NCI-H1436 (cell line): Measurements from ENCODE around the gene AOAH.
"Not testable (repeated sequence)": the region's sequence is repeated elsewhere in the genome, so short reads cannot be mapped to it uniquely, and the experiment has no call there.

Experiments
- DNase-seq: peaks from one replicate; lab custom pipeline; 2025; lab: John Stamatoyannopoulos, UW

Gene AOAH

GRCh38 chr7:36506820-36507219, 217.5 kb downstream of the AOAH start:
- no peak for DNase-seq

- DNase-seq: no peak
These were observed 218.0 kb downstream of the AOAH start for GRCh38 chr7:36506130-36506798.

GRCh38 chr7:36504617-36505016, 219.7 kb downstream of the AOAH start:
- not testable (repeated sequence) for DNase-seq

GRCh38 chr7:36504216-36504615, 220.1 kb downstream of the AOAH start:
- DNase-seq: not testable (repeated sequence)

DNA sequence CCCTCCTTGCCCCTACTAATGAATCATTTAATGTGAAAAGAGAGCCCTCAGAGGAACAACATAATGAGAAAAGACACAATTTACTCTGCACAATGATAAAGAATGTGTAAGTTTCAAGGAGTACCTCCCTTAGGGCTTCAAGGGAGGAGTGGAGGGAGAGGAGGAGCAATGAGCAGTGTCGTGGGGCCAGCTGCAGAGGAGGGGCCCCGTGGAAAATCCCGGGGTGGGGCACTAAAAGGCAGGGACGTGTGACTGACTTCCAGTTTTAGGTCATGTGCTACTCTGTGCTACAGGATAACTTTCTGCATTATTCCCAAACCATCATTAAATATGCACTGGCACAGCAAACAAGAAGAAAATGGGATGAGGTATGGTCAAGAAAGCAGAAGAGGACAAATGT, 226.5 kb downstream of the AOAH start:
- no peak for DNase-seq

GRCh38 chr7:36497176-36497575, 227.1 kb downstream of the AOAH start:
- DNase-seq: not testable (repeated sequence)

GRCh38 chr7:36496576-36496975, 227.7 kb downstream of the AOAH start:
- DNase-seq: no peak

DNA sequence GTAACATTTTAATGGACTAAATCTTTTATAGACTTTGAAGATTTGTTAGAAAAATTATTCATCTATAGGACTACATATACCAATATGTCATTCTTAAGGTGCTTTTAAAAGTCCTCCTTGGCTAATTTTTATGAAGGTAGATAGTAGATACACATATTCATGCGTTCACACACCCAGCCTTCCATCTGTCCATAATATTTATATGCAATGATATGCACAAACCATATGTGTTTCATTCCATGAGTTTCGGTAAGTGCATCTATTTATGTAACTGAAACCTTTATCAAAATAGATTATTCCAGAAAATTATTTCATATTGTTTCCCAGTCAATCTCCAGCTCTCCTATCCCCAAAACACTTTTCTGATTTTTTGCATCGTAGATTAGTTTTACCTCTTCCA, 233.0 kb downstream of the AOAH start:
- no peak for DNase-seq

GRCh38 chr7:36490419-36490830, 233.9 kb downstream of the AOAH start:
- no peak for DNase-seq

DNA sequence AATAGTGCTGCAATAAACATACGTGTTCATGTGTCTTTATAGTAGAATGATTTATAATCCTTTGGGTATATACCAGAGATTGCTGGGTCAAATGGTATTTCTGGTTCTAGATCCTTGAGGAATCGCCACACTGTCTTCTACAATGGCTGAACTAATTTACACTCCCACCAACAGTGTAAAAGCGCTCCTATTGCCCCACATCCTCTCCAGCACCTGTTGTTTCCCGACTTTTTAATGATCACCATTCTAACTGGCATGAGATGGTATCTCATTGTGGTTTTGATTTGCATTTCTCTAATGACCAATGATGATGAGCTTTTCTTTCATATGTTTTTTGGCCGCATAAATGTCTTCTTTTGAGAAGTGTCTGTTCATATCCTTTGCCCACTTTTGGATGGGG, 235.6 kb downstream of the AOAH start:
- DNase-seq: not testable (repeated sequence)

- peak; percentile 48 for DNase-seq
These were observed 236.4 kb downstream of the AOAH start for GRCh38 chr7:36487756-36488336.

DNA sequence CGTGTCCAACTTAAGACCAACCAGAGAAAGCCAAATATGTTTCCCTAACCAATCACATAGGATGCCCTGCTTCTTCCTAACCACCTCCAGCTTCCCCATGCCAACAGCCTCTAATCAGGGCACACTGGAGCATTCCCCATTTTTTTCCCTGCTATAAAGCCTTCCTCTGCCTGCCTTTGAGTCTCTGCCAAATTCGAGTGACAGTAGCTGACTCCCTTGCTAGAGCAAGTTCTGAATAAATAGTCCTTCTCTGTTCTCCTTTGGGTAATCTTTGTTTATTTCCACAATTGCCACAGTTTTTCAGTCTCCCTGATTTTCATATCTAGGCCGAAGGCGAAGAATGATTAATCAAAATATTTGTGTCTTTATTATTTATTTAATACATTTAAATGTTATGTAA, 238.0 kb downstream of the AOAH start:
- no peak for DNase-seq

- no peak for DNase-seq
These were observed 240.0 kb downstream of the AOAH start for GRCh38 chr7:36484265-36484664.

DNA sequence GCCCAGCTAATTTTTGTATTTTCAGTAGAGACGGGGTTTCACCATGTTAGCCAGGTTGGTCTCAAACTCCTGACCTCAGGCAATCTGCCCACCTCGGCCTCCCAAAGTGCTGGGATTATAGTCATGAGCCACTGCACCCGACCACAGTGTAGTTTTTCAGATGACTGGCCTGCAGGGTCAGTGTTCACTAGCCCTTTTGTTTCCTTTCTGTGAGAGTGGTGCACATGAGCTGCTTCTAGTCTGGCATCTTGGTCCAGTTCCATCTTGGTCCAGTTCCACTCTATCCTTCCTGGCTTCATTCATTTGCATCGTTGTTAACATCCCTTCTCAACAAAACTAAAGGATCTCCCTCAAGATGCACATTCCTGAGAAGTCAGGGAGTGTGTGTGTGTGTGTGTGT, 240.4 kb downstream of the AOAH start:
- DNase-seq: not testable (repeated sequence)

GRCh38 chr7:36478745-36479144, 245.5 kb downstream of the AOAH start:
- DNase-seq: no peak

DNA sequence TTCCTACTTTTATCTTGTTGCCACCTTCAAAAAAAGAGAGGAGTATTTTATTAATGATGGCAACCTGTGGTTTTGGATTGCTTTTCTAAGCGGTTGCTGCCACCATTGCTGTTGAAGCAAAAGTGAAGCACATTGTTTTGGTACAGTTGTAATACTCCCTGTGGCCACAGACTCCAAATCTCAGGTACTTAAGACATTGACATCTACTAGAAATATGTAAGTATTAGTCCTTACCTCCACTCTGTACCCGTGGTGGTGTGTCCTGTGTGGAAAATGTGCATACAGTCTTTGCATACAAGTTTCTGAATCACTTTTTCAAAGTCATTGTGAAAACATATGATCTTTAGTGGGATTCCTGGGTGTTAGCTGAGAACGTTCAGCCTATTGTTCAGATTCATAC, 248.9 kb downstream of the AOAH start:
- DNase-seq: no peak

DNA sequence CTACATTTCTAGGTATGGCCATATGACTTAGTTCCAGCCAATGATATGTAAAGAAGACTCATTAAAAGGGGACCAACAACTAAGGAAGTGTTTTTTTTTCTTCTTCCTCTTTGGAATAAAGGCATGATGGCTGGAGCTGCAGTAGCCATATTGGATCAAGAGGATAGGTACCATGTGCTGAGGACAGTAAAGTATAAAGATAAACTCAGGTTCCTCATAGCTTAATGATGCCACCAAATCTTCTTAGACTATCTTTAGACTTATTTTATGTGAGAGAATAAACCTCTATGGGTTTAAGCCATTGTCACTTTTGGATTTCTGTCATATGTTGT, 249.3 kb downstream of the AOAH start:
- DNase-seq: no peak

DNA sequence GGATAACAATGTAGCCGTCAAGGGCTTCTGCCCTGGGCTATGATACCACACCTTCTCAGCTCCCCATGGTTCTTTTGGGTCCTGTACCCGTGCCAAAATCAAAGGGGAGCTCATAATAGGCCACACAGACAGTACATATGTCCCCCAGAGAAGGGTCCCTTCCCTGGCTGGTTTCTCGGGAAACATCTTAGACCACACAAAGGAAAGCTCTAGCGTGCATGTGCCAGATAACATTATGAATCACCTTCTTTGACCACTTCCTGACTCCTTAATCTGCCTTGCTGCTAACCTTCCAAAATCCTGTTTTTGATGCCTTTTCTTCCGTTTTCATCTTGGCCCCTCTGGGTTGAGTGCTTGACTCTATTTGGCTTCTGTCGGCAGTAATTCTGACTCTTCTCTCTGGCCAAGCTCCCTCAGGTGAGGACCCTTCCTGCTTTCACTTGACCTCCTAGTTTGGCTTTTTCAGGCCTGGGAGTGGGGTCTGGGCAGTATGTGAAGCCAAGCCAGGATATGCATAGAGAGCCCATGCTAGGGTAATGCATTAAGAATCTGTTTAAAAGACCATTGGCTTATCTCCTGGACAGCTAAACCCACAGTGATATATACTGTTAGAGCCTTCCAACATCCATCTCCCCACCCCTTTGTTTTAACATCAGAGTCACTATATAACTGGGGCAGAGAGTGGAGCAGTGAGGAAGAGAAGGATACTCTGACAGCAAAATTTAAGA, 249.8 kb downstream of the AOAH start:
- DNase-seq: no peak

GRCh38 chr7:36473454-36474282, 250.6 kb downstream of the AOAH start:
- peak; percentile 44 for DNase-seq

DNA sequence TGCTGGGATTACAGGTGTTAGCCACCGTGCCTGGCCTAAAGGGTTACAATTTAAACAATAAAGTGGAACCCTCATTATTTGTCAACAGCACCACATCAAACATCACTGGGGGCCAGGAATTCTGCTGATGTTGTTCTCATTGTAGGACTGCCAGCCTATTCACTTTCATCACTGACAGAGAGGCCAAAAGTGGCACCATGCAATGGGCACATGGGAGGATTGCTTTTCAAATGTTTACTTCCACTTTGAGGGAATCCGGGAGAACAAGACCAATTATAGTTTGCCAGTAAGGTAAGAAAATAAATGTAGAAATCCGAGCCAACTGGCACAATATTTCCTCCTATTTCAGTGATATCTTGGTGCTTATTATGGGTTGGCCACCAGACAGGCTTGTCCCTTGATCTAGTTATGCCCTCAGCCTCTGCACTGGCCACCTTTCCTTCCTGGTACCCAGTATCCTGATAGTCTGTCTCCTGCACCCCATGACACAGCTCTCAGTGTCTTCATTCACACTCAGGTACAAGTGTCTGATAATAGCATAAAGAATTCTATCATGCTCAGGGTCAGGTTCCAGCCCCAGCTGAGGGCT, 252.1 kb downstream of the AOAH start:
- no peak for DNase-seq

GRCh38 chr7:36469236-36469635, 255.1 kb downstream of the AOAH start:
- DNase-seq: no peak
